OCI-LY1 (cell line): ENCODE results near the gene MGAT2.
A peak's percentile ranks its signal among the peaks of the same experiment; 100 is the strongest.

Experiments used
- EZH2 ChIP-seq: fragments of 200-600 bp; sonication (generic), shearing (Covaris generic); IDR thresholded peaks from 2 replicates; pipeline ENCODE4 v1.8.0; 2017; ENCODE audit warnings: borderline replicate concordance, mixed run types, mild to moderate bottlenecking, antibody characterized with exemption, low read length, moderate library complexity, mixed read lengths
- TF ChIP-seq, protein P1 (sequence below): fragments of 200-600 bp; sonication (generic), shearing (Covaris generic); IDR thresholded peaks from 2 replicates; pipeline ENCODE4 v1.5.1; 2017; ENCODE audit warnings: mild to moderate bottlenecking, antibody characterized with exemption, low read length, moderate library complexity, mixed read lengths

DNA sequence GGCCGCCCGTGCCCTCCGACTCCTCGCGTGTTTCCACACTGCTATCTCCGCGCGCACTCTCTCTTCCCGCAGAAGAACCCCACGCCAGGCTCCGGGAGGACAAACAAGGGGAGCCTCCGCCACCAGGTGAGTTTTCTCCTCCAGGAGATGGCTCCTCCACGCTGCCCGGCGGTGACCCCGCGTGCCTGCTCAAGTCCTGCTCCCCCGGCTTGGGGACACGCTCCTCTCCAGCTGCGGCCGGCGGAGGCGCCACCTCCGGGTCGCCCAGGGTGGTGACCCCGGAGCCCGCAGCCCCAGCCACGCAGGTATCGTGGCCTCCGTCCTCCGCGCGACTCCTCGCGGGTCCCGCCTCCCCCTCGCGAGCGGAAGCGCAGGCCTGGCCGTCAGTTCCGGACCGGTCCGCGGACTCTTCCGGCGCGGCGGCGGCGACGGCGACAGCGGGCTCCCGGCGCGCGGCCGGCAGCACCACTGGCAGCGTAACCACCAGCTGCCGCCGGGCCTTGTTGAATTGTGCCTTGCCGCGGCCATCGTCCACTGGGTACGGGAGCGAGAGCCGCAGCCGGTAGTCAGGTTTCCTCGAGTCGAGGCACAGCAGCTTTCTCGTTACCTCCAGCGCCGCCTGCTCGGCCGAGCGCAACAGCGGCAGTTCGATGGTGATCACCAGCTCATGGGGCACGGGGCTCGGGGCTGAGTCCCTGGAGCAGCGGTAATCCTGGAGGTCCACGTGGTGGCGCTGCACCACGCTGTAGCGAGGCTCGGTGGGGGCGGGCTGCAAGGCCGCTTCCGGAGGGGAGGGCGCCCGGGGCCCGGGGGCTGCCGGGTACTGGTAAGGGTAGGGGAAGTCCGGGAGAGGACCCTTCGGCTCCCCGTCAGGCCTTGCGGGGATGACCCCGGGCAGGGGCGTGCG lies 13.3 kb downstream of the MGAT2 start:
- TF ChIP-seq EZH2, result no peak
- TF ChIP-seq, protein P1, sequence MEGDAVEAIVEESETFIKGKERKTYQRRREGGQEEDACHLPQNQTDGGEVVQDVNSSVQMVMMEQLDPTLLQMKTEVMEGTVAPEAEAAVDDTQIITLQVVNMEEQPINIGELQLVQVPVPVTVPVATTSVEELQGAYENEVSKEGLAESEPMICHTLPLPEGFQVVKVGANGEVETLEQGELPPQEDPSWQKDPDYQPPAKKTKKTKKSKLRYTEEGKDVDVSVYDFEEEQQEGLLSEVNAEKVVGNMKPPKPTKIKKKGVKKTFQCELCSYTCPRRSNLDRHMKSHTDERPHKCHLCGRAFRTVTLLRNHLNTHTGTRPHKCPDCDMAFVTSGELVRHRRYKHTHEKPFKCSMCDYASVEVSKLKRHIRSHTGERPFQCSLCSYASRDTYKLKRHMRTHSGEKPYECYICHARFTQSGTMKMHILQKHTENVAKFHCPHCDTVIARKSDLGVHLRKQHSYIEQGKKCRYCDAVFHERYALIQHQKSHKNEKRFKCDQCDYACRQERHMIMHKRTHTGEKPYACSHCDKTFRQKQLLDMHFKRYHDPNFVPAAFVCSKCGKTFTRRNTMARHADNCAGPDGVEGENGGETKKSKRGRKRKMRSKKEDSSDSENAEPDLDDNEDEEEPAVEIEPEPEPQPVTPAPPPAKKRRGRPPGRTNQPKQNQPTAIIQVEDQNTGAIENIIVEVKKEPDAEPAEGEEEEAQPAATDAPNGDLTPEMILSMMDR, result peak; percentile 88
